Loucy (cell line): ENCODE data around the gene EGF.

ENCODE experiments used
- EZH2phosphoT487 ChIP-seq: fragments of 200-600 bp; IDR thresholded peaks from 2 replicates; pipeline ENCODE4 v1.6.1; 2018; ENCODE audit warnings: antibody characterized with exemption, mild to moderate bottlenecking, moderate library complexity, borderline replicate concordance
- TF ChIP-seq, protein P1 (sequence below): fragments of 200-600 bp; sonication (generic); conservative IDR thresholded peaks from 2 replicates; pipeline ENCODE4 v1.5.1; 2014; ENCODE audit warnings: mild to moderate bottlenecking, antibody characterized with exemption, low read length

- TF ChIP-seq, protein P1, sequence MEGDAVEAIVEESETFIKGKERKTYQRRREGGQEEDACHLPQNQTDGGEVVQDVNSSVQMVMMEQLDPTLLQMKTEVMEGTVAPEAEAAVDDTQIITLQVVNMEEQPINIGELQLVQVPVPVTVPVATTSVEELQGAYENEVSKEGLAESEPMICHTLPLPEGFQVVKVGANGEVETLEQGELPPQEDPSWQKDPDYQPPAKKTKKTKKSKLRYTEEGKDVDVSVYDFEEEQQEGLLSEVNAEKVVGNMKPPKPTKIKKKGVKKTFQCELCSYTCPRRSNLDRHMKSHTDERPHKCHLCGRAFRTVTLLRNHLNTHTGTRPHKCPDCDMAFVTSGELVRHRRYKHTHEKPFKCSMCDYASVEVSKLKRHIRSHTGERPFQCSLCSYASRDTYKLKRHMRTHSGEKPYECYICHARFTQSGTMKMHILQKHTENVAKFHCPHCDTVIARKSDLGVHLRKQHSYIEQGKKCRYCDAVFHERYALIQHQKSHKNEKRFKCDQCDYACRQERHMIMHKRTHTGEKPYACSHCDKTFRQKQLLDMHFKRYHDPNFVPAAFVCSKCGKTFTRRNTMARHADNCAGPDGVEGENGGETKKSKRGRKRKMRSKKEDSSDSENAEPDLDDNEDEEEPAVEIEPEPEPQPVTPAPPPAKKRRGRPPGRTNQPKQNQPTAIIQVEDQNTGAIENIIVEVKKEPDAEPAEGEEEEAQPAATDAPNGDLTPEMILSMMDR: no peak
- no peak for TF ChIP-seq EZH2phosphoT487
These were observed 22.6 kb upstream of the EGF start for GRCh38 chr4:109890076-109890475.
